ENCODE data around the gene RPS16. TPM values are rescaled to one million over a fixed set of nuclear protein-coding genes. Genes with fewer than 3 reads are reported as not detected.

RPS16 gene
- total RNA-seq, 4 donors from 2014 or later, result 1,048 to 1,762 (median 1,462) TPM

GRCh38 chr19:39389631-39390414 lies 45.9 kb downstream of the RPS16 start:
- TF ChIP-seq CTCF (IDR thresholded peaks at IDR 0.05) (no peak), POLR2A (IDR thresholded peaks at IDR 0.05) (no peak), EP300 (IDR thresholded peaks at IDR 0.05) (no peak)
- peaks cover 0 to 39% (median 20%) of the 10 kb centered on the region in 4 donors for H3K4me1 ChIP-seq
- peak overlapping the region; percentile 99 to 100 (median 100) for H3K27ac ChIP-seq
- H3K4me3 ChIP-seq, result peak overlapping the region; percentile 92 to 100 (median 98)
- 61 to 64% methylated on average over 13 of the region's 13 CpGs for whole genome bisulfite sequencing, 2 donors
- H3K27me3 ChIP-seq, result no peaks in the 10 kb centered on the region
- H3K36me3 ChIP-seq, result peaks cover 0 to 68% (median 24%) of the 10 kb centered on the region in 3 donors
- no peaks in the 10 kb centered on the region for H3K9me3 ChIP-seq
- DNase-seq (ENCODE audit: low spot score in 2 of 2), result no peak

- H3K9me3 ChIP-seq, result no peaks in the 10 kb centered on the region
- H3K4me1 ChIP-seq, result peaks cover 0 to 36% (median 20%) of the 10 kb centered on the region in 4 donors
- no peak for DNase-seq (ENCODE audit: low spot score in 2 of 2)
- 73 to 92% methylated on average over 5 of the region's 5 CpGs for WGBS, 2 donors
- H3K4me3 ChIP-seq, result no peak overlapping the region
- H3K27ac ChIP-seq, result peak overlapping the region in 2 of 4 donors; percentile 99 to 100
- no peaks in the 10 kb centered on the region for H3K27me3 ChIP-seq
- peaks cover 0 to 68% (median 33%) of the 10 kb centered on the region in 3 donors for H3K36me3 ChIP-seq
- no peak for TF ChIP-seq CTCF (IDR thresholded peaks at IDR 0.05)
- no peak for TF ChIP-seq POLR2A (IDR thresholded peaks at IDR 0.05)
- no peak for TF ChIP-seq EP300 (IDR thresholded peaks at IDR 0.05)
Observed at GRCh38 chr19:39388657-39389056, 47.1 kb downstream of the RPS16 start.

DNA sequence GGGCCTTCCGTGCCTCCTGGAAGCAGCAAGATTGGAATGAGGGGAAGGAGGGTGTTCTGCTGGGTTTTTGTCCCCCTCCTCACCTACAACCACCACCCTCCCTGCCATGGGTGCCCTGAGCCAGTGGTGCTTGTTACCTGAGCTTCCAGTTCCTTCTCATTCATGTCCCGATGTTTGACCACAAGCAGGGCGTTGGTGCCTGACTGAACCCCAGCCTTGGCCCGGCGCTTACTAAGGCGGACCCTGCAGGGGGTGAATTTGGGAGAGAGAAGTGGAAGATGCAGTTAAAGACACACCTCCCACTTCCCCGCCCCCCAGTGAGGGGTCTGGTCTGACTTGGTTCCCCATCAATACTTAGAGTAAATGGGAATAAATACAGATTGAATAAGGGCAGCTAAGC lies 49.2 kb downstream of the RPS16 start:
- H3K9me3 ChIP-seq, result no peaks in the 10 kb centered on the region
- WGBS, 2 donors, result 83 to 87% methylated on average over 7 of the region's 7 CpGs
- peaks cover 0 to 83% (median 54%) of the 10 kb centered on the region in 3 donors for H3K36me3 ChIP-seq

GRCh38 chr19:39385629-39386411 lies 49.9 kb downstream of the RPS16 start:
- Histone ChIP-seq H3K27ac (no peak overlapping the region), H3K4me3 (no peak overlapping the region), H3K27me3 (no peaks in the 10 kb centered on the region), H3K36me3 (peaks cover 0 to 90% (median 55%) of the 10 kb centered on the region in 3 donors), H3K9me3 (no peaks in the 10 kb centered on the region), H3K4me1 (peaks cover 0 to 16% (median 11%) of the 10 kb centered on the region in 4 donors)
- no peak for DNase-seq (ENCODE audit: low spot score in 2 of 2)
- 76 to 77% methylated on average over 20 of the region's 20 CpGs for WGBS, 2 donors
- TF ChIP-seq CTCF (IDR thresholded peaks at IDR 0.05) (no peak), EP300 (IDR thresholded peaks at IDR 0.05) (peak in 1 of 2 donors; percentile 16)

More for the DNA sequence above, 49.2 kb downstream of the RPS16 start:
- TF ChIP-seq POLR2A (IDR thresholded peaks at IDR 0.05) (no peak), CTCF (IDR thresholded peaks at IDR 0.05) (no peak), EP300 (IDR thresholded peaks at IDR 0.05) (no peak)
- no peak for DNase-seq (ENCODE audit: low spot score in 2 of 2)
- peak overlapping the region in 1 of 4 donors; percentile 2 for H3K27ac ChIP-seq
- no peaks in the 10 kb centered on the region for H3K27me3 ChIP-seq
- no peak overlapping the region for H3K4me3 ChIP-seq
- peaks cover 0 to 17% (median 11%) of the 10 kb centered on the region in 4 donors for H3K4me1 ChIP-seq
